ENCODE measurements around the gene MSTN. TPM values are rescaled to one million over a fixed set of nuclear protein-coding genes. Genes with fewer than 3 reads are reported as not detected.
A peak's percentile ranks its signal among the peaks of the same experiment; 100 is the strongest.
"Not testable (repeated sequence)": the region's sequence is repeated elsewhere in the genome, so short reads cannot be mapped to it uniquely, and the experiment has no call there.

MSTN gene
- total RNA-seq, 2 donors from 2014 or later = 0.05 to 0.34 TPM

DNA sequence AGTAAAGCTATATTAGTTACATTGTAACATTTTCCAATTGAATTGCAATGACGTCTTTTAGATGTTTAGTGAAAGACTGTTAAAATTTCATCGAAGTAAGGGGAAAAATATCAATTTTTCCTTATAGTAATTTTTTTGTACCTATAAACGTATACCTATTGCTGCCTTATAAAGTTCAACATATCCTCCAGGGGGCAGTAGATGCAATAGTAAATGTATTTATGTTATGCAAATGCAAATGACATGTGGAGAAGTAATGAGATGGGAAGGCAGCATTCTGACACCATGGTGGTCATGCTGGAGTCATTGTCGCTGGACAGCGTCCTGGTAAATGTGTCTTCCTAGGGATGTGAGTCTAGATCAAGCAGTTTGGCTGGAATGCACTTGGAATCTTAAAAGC, 38.7 kb downstream of the MSTN start:
- no peak for TF ChIP-seq POLR2AphosphoS5 (IDR thresholded peaks at IDR 0.05)
- TF ChIP-seq, protein P1, sequence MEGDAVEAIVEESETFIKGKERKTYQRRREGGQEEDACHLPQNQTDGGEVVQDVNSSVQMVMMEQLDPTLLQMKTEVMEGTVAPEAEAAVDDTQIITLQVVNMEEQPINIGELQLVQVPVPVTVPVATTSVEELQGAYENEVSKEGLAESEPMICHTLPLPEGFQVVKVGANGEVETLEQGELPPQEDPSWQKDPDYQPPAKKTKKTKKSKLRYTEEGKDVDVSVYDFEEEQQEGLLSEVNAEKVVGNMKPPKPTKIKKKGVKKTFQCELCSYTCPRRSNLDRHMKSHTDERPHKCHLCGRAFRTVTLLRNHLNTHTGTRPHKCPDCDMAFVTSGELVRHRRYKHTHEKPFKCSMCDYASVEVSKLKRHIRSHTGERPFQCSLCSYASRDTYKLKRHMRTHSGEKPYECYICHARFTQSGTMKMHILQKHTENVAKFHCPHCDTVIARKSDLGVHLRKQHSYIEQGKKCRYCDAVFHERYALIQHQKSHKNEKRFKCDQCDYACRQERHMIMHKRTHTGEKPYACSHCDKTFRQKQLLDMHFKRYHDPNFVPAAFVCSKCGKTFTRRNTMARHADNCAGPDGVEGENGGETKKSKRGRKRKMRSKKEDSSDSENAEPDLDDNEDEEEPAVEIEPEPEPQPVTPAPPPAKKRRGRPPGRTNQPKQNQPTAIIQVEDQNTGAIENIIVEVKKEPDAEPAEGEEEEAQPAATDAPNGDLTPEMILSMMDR (IDR thresholded peaks at IDR 0.05) = peak in 3 of 4 experiments; percentile 39 to 58 (median 53)
- TF ChIP-seq POLR2A (IDR thresholded peaks at IDR 0.05) = no peak
- DNase-seq (ENCODE audit: low spot score) = no peak
- H3K36me3 ChIP-seq = no peaks in the 10 kb centered on the region
- intact Hi-C loops (cut with DNase I) = no loop called here
- H3K4me1 ChIP-seq (replicated peaks) = no peaks in the 10 kb centered on the region
- WGBS = 44% methylated on average over 5 of the region's 5 CpGs
- no peaks in the 10 kb centered on the region for H3K9me3 ChIP-seq
- no peak overlapping the region for H3K4me3 ChIP-seq
- H3K27ac ChIP-seq = no peak overlapping the region
- H3K27me3 ChIP-seq (replicated peaks; ENCODE audit: insufficient read depth) = no peaks in the 10 kb centered on the region

- Histone ChIP-seq H3K27ac (no peak overlapping the region), H3K36me3 (no peaks in the 10 kb centered on the region), H3K9me3 (no peaks in the 10 kb centered on the region), H3K4me3 (no peak overlapping the region), H3K4me1 (replicated peaks) (no peaks in the 10 kb centered on the region), H3K27me3 (replicated peaks; ENCODE audit: insufficient read depth) (no peaks in the 10 kb centered on the region)
- DNase-seq (ENCODE audit: low spot score) = no peak
- TF ChIP-seq POLR2AphosphoS5 (IDR thresholded peaks at IDR 0.05) (no peak), POLR2A (IDR thresholded peaks at IDR 0.05) (no peak)
- TF ChIP-seq, protein P1 (IDR thresholded peaks at IDR 0.05) = no peak
- intact Hi-C loops (cut with DNase I) = no loop called here
These were observed 41.8 kb downstream of the MSTN start for GRCh38 chr2:190020720-190021119.

DNA sequence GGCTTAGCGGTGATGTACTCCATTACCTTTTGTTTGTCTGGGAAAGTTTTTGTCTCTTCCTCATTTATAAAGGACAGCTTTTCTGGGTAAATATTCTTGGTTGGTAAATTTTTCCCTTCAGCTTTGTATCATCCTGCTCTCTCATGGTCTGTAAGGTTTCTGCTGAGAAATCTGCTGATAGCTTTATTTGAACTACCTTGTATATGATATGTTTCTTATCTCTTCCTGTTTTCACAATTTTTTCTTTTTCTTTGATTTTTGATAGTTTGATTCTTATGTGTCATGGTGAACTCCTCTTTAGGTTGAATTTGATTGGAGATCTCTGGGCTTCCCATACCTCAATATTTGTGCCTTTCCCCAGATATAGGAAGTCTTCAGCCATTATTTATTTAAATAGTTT, 44.7 kb downstream of the MSTN start:
- WGBS = 97% methylated on average over 1 of the region's 1 CpG
- no peak overlapping the region for H3K27ac ChIP-seq
- intact Hi-C loops (cut with DNase I) = no loop called here
- H3K9me3 ChIP-seq = no peaks in the 10 kb centered on the region
- no peak overlapping the region for H3K4me3 ChIP-seq
- H3K27me3 ChIP-seq (replicated peaks; ENCODE audit: insufficient read depth) = no peaks in the 10 kb centered on the region
- no peak for DNase-seq (ENCODE audit: low spot score)
- H3K4me1 ChIP-seq (replicated peaks) = no peaks in the 10 kb centered on the region
- TF ChIP-seq POLR2A (IDR thresholded peaks at IDR 0.05) (no peak), POLR2AphosphoS5 (IDR thresholded peaks at IDR 0.05) (no peak)
- TF ChIP-seq, protein P1 (IDR thresholded peaks at IDR 0.05) = no peak
- no peaks in the 10 kb centered on the region for H3K36me3 ChIP-seq

GRCh38 chr2:190015969-190016368, 46.6 kb downstream of the MSTN start:
- WGBS = 0% methylated on average over 1 of the region's 1 CpG
- not testable (repeated sequence) for DNase-seq (ENCODE audit: low spot score)

More at GRCh38 chr2:190015969-190016368, 46.6 kb downstream of the MSTN start:
- H3K9me3 ChIP-seq; H3K4me1 ChIP-seq (replicated peaks); H3K27ac ChIP-seq; H3K4me3 ChIP-seq; H3K27me3 ChIP-seq (replicated peaks; ENCODE audit: insufficient read depth); intact Hi-C loops (cut with DNase I); H3K36me3 ChIP-seq: not testable (repeated sequence)

Data from prostate gland (tissue), 2 donors.